B cell (primary cell): ENCODE results near the gene BHLHE40.

Experiments
- EZH2 ChIP-seq: IDR thresholded peaks from 2 replicates; pipeline ENCODE4 v1.6.1; 2012; ENCODE audit warnings: borderline replicate concordance, low read depth, mild to moderate bottlenecking, moderate library complexity, low read length; ENCODE audit not compliant: insufficient read depth, poor library complexity, severe bottlenecking
- TF ChIP-seq, protein P1 (sequence below): fragments of 200-600 bp; IDR thresholded peaks from one replicate; pipeline ENCODE4 v1.8.0; 2022; ENCODE audit warnings: antibody characterized with exemption, mild to moderate bottlenecking

DNA sequence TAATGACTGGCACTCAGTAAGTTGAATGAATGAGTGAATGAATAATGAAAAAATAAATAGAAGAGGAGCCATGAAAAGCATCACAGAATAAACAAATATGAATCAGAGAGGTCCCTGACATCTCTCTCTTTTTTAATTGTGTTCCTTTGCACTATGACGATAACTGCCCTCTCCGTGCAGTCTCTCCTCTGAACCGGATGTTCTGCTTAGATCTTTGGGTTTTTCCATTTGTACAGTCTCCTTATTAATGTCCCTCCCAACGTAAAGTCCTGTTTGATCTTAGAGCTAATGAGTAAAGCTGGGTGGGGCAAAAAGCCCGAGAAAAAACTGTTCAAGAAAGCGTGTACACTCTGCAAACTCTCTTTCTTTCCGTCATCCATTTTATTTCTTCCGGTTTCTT lies 28.3 kb upstream of the BHLHE40 start:
- TF ChIP-seq, protein P1, sequence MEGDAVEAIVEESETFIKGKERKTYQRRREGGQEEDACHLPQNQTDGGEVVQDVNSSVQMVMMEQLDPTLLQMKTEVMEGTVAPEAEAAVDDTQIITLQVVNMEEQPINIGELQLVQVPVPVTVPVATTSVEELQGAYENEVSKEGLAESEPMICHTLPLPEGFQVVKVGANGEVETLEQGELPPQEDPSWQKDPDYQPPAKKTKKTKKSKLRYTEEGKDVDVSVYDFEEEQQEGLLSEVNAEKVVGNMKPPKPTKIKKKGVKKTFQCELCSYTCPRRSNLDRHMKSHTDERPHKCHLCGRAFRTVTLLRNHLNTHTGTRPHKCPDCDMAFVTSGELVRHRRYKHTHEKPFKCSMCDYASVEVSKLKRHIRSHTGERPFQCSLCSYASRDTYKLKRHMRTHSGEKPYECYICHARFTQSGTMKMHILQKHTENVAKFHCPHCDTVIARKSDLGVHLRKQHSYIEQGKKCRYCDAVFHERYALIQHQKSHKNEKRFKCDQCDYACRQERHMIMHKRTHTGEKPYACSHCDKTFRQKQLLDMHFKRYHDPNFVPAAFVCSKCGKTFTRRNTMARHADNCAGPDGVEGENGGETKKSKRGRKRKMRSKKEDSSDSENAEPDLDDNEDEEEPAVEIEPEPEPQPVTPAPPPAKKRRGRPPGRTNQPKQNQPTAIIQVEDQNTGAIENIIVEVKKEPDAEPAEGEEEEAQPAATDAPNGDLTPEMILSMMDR = no peak
- no peak for TF ChIP-seq EZH2
